ENCODE results near the gene HSPB9.

- no peak for TF ChIP-seq CTCF (IDR thresholded peaks at IDR 0.05)
- no peak for TF ChIP-seq POLR2A (IDR thresholded peaks at IDR 0.05)
Measured at GRCh38 chr17:42079541-42079940, 43.1 kb upstream of the HSPB9 start.
